Endothelial cell of umbilical vein (primary cell): Measurements from ENCODE around the gene PLEKHH1. TPM values are rescaled to one million over a fixed set of nuclear protein-coding genes. Genes with fewer than 3 reads are reported as not detected.
"Not testable (repeated sequence)": the region's sequence is repeated elsewhere in the genome, so short reads cannot be mapped to it uniquely, and the experiment has no call there.

ENCODE experiments used
- BruUV-seq: library from RNA; stranded (reverse); fragments of 400-500 nt; replicated peaks from 2 replicates; lab custom pipeline; 2021; lab: Mats Ljungman, UMichigan
- CTCF ChIA-PET: fragments of 300-600, 350-600 bp; sonication (Branson Sonifier 250); formaldehyde crosslinking; loops from one replicate; lab custom pipeline; 2021; ENCODE audit warnings: antibody characterized with exemption, inconsistent platforms; lab: Charles Lee
- POLR2A ChIA-PET: fragments of 300-600, 350-600 bp; sonication (Branson Sonifier 250); formaldehyde crosslinking; loops from one replicate; lab custom pipeline; 2021; ENCODE audit warnings: antibody characterized with exemption, inconsistent platforms; lab: Charles Lee
- DNase-seq: peaks from one replicate; pipeline ENCODE4 v3.0.0-alpha.2; 2011; ENCODE audit warnings: low read depth, low spot score
- FAIRE-seq: peaks from 2 replicates; lab custom pipeline; 2011; peaks lifted over from hg19 to GRCh38; lab: Jason Lieb, UNC
- H2AFZ ChIP-seq: 2 replicates; pipeline ENCODE4 v1.6.0; 2012; ENCODE audit warnings: low read depth, low read length, control low read depth, inconsistent platforms
- H3K27ac ChIP-seq: 2 replicates; pipeline ENCODE4 v1.5.1; 2011; ENCODE audit warnings: low read depth, mild to moderate bottlenecking, control low read depth, low read length, moderate library complexity; ENCODE audit not compliant: insufficient read depth
- H3K27me3 ChIP-seq, 2 experiments: 2 replicates each; pipeline versions ENCODE4 v1.6.0 to v1.6.1; 2011; ENCODE audit warnings: low read length in 2 of 2, mixed read lengths in 1 of 2; ENCODE audit not compliant: control insufficient read depth in 2 of 2, insufficient read depth in 2 of 2
- H3K36me3 ChIP-seq, 2 experiments: 2 replicates in 1 of 2; 3 replicates in 1 of 2; pipeline ENCODE4 v1.5.1; 2011; ENCODE audit warnings: low read length in 2 of 2, mild to moderate bottlenecking in 1 of 2, moderate library complexity in 1 of 2; ENCODE audit not compliant: control insufficient read depth in 2 of 2, insufficient read depth in 2 of 2; ENCODE audit errors: extremely low read depth in 1 of 2
- H3K4me1 ChIP-seq: 3 replicates; pipeline ENCODE4 v1.5.1; 2011; ENCODE audit warnings: mild to moderate bottlenecking, low read length; ENCODE audit not compliant: control insufficient read depth, insufficient read depth; ENCODE audit errors: extremely low read depth
- H3K4me2 ChIP-seq: 2 replicates; pipeline ENCODE4 v1.6.1; 2011; ENCODE audit warnings: low read length, control low read depth, mixed read lengths; ENCODE audit not compliant: insufficient read depth
- H3K4me3 ChIP-seq, 3 experiments: fragments of 200-600 bp in 1 of 3; sonication (generic), shearing (Covaris generic) in 1 of 3; replicated peaks in 1 of 3; 2 replicates each; pipeline ENCODE4 v1.5.1; 2011 to 2016; ENCODE audit warnings: control low read depth in 3 of 3, low read length in 3 of 3, mild to moderate bottlenecking in 2 of 3, inconsistent platforms in 1 of 3, low read depth in 1 of 3, moderate library complexity in 1 of 3; ENCODE audit not compliant: insufficient read depth in 1 of 3
- H3K79me2 ChIP-seq: 2 replicates; pipeline ENCODE4 v1.6.0; 2012; ENCODE audit warnings: low read length, inconsistent platforms; ENCODE audit not compliant: control insufficient read depth, insufficient read depth
- H3K9ac ChIP-seq: replicated peaks from 2 replicates; pipeline ENCODE3; 2011; ENCODE audit warnings: low read length, control low read depth; ENCODE audit not compliant: insufficient read depth; ENCODE audit errors: extremely low read depth
- H3K9me1 ChIP-seq: replicated peaks from 3 replicates; pipeline ENCODE4 v1.6.0; 2011; ENCODE audit warnings: mild to moderate bottlenecking, low read length; ENCODE audit not compliant: control insufficient read depth, insufficient read depth; ENCODE audit errors: extremely low read depth
- H3K9me3 ChIP-seq: replicated peaks from 2 replicates; pipeline ENCODE4 v1.5.1; 2012; ENCODE audit warnings: low read length, inconsistent platforms; ENCODE audit not compliant: control insufficient read depth, insufficient read depth
- H4K20me1 ChIP-seq: replicated peaks from 2 replicates; pipeline ENCODE3; 2011; ENCODE audit warnings: mild to moderate bottlenecking, low read length; ENCODE audit not compliant: control insufficient read depth, insufficient read depth; ENCODE audit errors: extremely low read depth
- EZH2 ChIP-seq: IDR thresholded peaks from 2 replicates; pipeline ENCODE4 v1.6.1; 2012; ENCODE audit warnings: borderline replicate concordance, low read depth, mild to moderate bottlenecking, moderate library complexity, low read length, inconsistent platforms; ENCODE audit not compliant: severe bottlenecking
- JUN ChIP-seq: IDR thresholded peaks from 2 replicates; pipeline ENCODE4 v1.6.1; 2011; ENCODE audit warnings: borderline replicate concordance, low read depth; ENCODE audit not compliant: insufficient read length, insufficient read depth
- dilution Hi-C: fragments of 300-500 bp; cut with MboI; formaldehyde crosslinking; loops from one replicate; pipeline ENCODE4 v1.15.0; 2019; ENCODE audit warnings: low sequenced_read_pairs; ENCODE audit not compliant: extremely low pct_ligation_motif_present
- intact Hi-C: fragments of 100-400 bp; cut with micrococcal nuclease; formaldehyde crosslinking; loops from one replicate; pipeline ENCODE4 v1.10.0; 2022
- polyA plus RNA-seq, 4 experiments: library from polyadenylated mRNA; depleted of rRNA in 3 of 4; stranded (reverse) in 3 of 4; unstranded in 1 of 4; fragments of >200 nt; gene quantifications; 2 replicates each; pipeline versions ENCODE4 v1.2.1 to v1.2.3, GENCODE V29; 2011 to 2012; ENCODE audit warnings: missing spikeins in 1 of 4
- total RNA-seq: library from RNA; stranded (reverse); gene quantifications from 2 replicates; pipeline ENCODE4 v1.2.3, GENCODE V29; 2021

PLEKHH1 gene
- total and polyA plus RNA-seq, 2 donors (not counting 3 experiments of a cell fraction or from before 2014, with no cell fraction given): 0.17 to 0.71 TPM

- Histone ChIP-seq H3K4me3 (peak overlapping the region in 1 of 3 experiments; percentile 4), H3K9me3 (no peaks in the 10 kb centered on the region), H2AFZ (peak overlapping the region; percentile 15), H3K9ac (peak overlapping the region; percentile 82), H3K9me1 (no peaks in the 10 kb centered on the region), H3K4me1 (peaks cover 28% of the 10 kb centered on the region), H3K79me2 (no peaks in the 10 kb centered on the region), H3K36me3 (no peaks in the 10 kb centered on the region), H3K27me3 (no peaks in the 10 kb centered on the region), H4K20me1 (no peaks in the 10 kb centered on the region), H3K4me2 (peak overlapping the region; percentile 62), H3K27ac (peak overlapping the region; percentile 94)
- intact Hi-C loops: no loop called here
- TF ChIP-seq JUN: peak; percentile 5
- TF ChIP-seq EZH2: no peak
- FAIRE-seq: no peak
- TSS peak; percentile 43 for BruUV-seq
- ChIA-PET CTCF (interaction anchor here (0.6 to 6.0 kb wide), 8 partner anchors 12 to 96 kb away, joined by 3 to 437 read pairs (median 6); partner anchors contain the start of genes PIGH and VTI1B), POLR2A (no interaction called here)
- dilution Hi-C loops: no loop called here
- DNase-seq: peak; percentile 83
Observed at GRCh38 chr14:67623114-67623513, 90.0 kb downstream of the PLEKHH1 start.

GRCh38 chr14:67626131-67626530, 93.0 kb downstream of the PLEKHH1 start:
- H3K9me1 ChIP-seq, H3K36me3 ChIP-seq, H3K9ac ChIP-seq, H3K27me3 ChIP-seq, H3K4me2 ChIP-seq, FAIRE-seq, H2AFZ ChIP-seq, H3K4me3 ChIP-seq, H3K27ac ChIP-seq, H4K20me1 ChIP-seq, CTCF ChIA-PET, BruUV-seq, dilution Hi-C loops, H3K9me3 ChIP-seq, H3K79me2 ChIP-seq, POLR2A ChIA-PET, DNase-seq, intact Hi-C loops: not testable (repeated sequence)
- peaks cover 16% of the 10 kb centered on the region for H3K4me1 ChIP-seq
